Left ventricle myocardium superior (tissue), 1 donor: ENCODE measurements around the gene TMEM69. TPM values are rescaled to one million over a fixed set of nuclear protein-coding genes. Genes with fewer than 3 reads are reported as not detected.
"Not testable (repeated sequence)": the region's sequence is repeated elsewhere in the genome, so short reads cannot be mapped to it uniquely, and the experiment has no call there.

Experiments
- ATAC-seq: fragments of 200-7000 bp; cut with Tn5 transposase; one replicate; pipeline ENCODE4 v1.9.1; 2020; ENCODE audit warnings: mild to moderate bottlenecking, moderate library complexity
- DNase-seq: peaks from one replicate; pipeline ENCODE4 v3.0.0-alpha.2; 2020
- intact Hi-C: fragments of 100-400 bp; cut with micrococcal nuclease; formaldehyde crosslinking; loops from one replicate; pipeline ENCODE4 v1.11.0; 2022
- total RNA-seq: library from RNA; stranded (reverse); fragmentation: NEBNext Ultra II Directional; extraction: Animal tissue kit (Norgen Biotek cat#: 25700); gene quantifications from one replicate; pipeline ENCODE4 v1.2.1, GENCODE V29; 2021
- donor health status: DM: no; HTN: yes; CAD: no; lungs with severe emphysema.

The TMEM69 gene
- total RNA-seq, 1 donor from 2014 or later = 21.7 TPM

GRCh38 chr1:45674478-45674877 lies 13.5 kb upstream of the TMEM69 start:
- peak; percentile 34 for DNase-seq
- intact Hi-C loops = no loop called here
- peak; percentile 80 for ATAC-seq

DNA sequence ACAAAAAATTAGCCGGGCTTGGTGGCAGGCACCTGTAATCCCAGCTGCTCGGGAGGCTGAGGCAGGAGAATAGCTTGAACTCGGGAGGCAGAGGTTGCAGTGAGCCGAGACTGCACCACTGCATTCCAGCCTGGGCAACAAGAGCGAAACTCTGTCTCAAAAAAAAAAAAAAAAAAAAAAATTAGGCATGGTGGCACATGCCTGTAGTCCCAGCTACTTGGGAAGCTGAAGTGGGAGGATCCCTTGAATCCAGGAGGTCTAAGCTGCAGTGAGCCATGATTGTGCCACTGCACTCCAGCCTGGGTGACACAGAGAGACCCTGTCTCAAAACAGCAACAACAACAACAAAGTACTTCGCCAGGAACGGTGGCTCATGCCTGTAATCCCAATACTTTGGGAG lies 11.4 kb upstream of the TMEM69 start:
- ATAC-seq, intact Hi-C loops, DNase-seq: not testable (repeated sequence)

DNA sequence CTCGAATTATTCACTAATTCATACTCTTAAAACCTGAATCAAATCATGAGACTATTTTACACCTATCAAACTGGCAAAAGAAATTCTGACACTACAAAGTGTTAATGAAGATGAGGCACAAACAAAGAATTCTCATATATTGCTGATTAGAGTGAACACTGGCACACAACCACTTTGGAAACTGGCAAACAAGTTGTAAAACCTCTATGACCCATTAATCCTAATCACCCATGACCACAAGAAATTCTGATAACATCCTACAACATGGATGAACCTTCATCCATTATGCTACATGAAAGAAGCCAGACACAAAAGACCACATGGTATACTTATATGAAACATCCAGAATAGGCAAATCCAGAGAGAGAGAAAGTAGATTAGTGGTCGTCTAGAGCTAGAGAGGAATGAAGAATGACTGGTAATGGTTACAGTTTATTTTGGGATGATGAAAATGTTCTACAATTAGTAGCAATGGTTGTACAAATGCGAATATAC lies 10.2 kb upstream of the TMEM69 start:
- intact Hi-C loops = no loop called here
- no peak for ATAC-seq

DNA sequence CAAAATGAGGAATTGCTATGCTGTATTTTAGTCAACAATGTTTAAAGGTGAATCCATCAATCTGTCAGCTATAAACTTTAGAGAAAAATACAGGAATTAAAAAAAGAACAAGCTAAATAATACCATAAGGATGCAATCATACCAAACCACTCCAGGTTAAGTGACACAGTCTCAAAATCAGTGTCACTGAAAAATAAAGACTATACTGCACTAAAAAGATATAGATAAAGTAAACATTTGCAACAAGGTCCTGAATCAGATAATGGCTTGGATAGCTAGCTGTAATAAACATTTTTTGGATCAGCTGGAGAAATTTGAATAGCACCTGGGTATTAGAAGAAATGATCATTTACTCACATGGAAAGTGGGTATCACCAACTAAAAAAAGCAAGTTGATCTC lies 9.5 kb upstream of the TMEM69 start:
- ATAC-seq (no peak), DNase-seq (no peak)
- intact Hi-C loops = no loop called here

More for the DNA sequence above, 10.2 kb upstream of the TMEM69 start:
- no peak for DNase-seq

DNA sequence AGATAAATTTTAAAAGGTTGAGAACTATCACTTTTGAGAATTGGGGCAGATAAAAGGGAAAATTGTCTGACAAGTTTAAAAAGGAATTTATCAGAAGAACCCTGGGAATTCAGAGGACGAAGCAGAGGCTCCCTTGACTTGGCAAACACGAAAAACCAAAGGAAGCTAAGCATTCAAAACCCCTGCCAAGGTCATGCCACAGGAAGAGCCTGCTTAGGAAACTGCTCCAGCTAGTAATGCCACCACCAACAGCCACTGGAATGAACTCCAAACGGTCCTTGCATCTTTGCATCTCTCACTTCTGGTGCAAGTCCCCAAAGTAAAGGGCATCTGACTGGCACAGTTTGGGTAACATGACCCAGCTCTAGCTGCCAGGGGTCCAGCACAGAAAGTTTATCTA lies 8.9 kb upstream of the TMEM69 start:
- peak; percentile 48 for ATAC-seq
- intact Hi-C loops = no loop called here
- no peak for DNase-seq

DNA sequence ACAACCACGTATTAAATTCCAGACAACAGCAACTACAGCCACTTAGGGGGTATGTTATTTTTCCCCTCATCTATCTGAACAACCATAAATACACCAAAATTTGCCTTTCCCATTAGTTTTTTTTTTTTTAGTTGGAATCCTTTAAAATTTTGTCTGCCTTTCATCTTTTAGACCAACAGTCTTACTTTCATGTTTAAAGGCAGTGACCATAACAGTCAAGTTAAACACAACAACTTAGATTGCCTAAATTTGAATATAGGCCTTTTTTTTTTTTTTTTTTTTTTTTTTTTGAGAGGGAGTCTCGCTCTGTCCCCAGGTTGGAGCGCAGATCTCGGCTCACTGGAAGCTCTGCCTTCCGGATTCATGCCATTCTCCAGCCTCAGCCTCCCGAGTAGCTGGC lies 5.0 kb upstream of the TMEM69 start:
- ATAC-seq = no peak
- intact Hi-C loops = no loop called here
- DNase-seq = no peak

DNA sequence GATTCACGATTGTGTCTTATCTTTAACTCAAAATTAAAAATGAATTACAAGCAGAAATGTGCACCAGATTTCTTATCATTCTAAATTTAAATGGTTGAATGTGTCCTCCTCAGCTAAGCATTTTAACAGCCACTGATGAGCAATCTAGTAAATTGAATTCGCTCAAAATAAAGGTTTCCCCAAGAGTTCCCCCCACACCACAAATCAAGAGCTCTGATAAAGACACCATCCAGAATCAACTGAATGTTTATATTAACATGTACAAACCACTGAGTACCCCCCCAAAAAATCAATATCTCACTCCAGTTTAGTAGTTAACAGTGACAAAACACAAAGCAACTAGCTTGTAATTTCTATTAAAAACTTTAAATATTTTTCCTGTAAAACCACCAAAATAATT lies 3.6 kb upstream of the TMEM69 start:
- no peak for ATAC-seq
- intact Hi-C loops = no loop called here

DNA sequence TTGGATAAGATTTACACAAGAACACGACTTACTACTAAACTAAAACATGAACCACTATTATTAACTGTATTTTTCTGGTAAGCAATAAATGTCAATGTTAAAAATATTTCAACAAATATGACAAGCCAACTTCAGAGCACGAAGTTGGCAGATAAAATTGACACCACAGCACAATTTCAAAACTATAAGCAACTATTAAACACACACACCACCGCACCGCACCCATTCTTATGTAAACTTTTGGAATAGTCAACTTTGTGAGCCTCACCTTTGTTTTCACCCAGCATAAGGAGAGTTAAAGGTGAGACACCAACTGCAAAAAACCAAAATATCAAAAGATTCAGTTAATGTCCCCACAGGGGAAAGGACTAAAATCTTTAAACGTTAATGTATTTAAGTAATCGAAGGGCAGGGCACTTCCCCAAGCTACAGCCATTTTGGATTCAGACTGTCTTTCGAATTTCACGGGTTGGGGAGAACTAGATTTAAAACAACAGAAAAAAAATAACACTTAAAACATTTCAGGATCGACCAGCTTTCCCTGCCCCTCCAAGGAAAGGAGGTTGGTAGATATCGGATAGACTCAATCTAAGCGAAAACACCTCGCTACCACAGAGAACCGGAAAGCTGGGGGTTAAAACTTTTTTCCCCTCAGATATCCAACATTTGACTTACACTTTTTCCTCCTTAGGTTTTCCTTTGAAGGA lies 2.5 kb upstream of the TMEM69 start:
- no peak for ATAC-seq
- intact Hi-C loops = no loop called here
- DNase-seq = no peak

More for the DNA sequence above, 3.6 kb upstream of the TMEM69 start:
- no peak for DNase-seq

DNA sequence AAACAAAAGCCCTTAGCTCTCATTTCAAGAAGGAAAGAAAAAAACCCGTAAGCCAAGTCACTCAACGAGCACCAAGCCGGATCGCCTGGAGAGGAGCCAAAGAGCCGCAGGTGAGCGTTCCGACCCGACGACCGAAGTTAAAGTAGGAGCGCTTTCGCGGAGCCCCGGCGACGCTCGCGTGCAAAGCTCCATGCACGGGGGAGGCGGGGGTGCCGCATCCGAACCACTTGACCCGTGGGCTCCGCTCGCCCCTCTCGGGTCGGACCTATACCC lies 2.0 kb upstream of the TMEM69 start:
- ATAC-seq (peak; percentile 1), DNase-seq (peak; percentile 75)
- intact Hi-C loops = no loop called here

DNA sequence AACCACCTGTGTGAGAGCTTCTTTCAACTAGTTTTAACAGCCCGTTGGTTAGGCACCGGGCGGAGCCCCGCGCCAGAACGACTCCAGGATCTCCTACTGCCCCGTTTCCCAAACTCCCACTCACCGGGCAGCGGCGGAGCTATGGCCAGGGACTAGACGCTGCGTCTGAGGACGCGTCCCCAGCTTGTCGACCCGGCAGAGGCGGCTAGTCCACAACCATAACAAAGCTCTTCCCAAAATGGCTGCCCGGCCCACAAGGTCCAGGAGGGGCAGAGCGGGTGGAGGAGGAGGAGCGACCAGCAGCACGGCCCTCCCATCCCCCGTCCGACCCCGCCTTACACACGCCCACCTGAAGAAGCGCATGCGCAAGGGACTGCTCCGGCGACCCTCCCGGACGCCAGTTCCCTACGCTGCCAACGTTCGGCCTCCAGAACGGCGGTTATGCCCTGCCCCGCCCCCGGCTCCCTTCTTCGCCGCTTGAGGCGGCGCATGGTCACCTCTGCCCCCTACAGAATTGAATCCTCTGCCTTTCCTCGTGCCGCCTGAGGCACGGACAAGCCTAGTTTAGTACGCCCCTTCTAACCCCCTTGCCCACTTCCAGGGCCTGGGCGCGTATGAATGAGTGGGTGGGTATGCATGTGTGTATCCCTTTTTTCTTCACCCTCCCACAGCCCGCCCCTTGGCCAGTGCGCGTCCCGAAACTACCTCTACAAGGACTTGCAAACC lies 1.5 kb upstream of the TMEM69 start, which contains the start of gene GPBP1L1:
TSS of gene GPBP1L1 (minus strand) at position 246 of the 726 bp plus-strand sequence. CDS start 27,446 bp downstream, outside the sequence.
- ATAC-seq = peak; percentile 90
- intact Hi-C loops = no loop called here
- DNase-seq = peak; percentile 98

GRCh38 chr1:45687014-45687753 lies 797 bp upstream of the TMEM69 start:
- DNase-seq (peak; percentile 99), ATAC-seq (peak; percentile 94)
- intact Hi-C loops = no loop called here

- DNase-seq, intact Hi-C loops, ATAC-seq: not testable (repeated sequence)
Measured at GRCh38 chr1:45693811-45694210, 5.8 kb downstream of the TMEM69 start.

- DNase-seq = no peak
- intact Hi-C loops = no loop called here
- no peak for ATAC-seq
Measured at GRCh38 chr1:45694823-45695222, 6.8 kb downstream of the TMEM69 start.

GRCh38 chr1:45704637-45705036 lies 16.7 kb downstream of the TMEM69 start:
- intact Hi-C loops = no loop called here
- ATAC-seq (no peak), DNase-seq (no peak)

DNA sequence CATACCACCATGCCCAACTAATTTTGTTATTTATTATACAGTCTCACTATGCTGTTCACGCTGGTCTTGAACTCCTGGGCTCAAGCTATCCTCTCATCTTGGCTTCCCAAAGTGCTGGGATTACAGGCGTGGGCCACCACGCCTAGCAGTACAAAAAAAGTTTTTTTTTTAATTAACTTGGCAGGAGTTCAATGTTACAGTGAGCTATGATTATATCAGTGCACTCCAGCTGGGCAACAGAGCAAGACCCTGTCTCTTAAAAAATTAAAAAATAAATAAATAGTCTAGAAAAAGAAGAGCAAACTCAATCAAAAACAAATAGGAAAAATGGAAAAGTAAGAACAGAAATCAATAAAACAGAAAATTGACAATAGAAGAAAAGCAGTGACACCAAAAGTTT lies 25.7 kb downstream of the TMEM69 start:
- no peak for DNase-seq
- ATAC-seq = no peak
- intact Hi-C loops = no loop called here

DNA sequence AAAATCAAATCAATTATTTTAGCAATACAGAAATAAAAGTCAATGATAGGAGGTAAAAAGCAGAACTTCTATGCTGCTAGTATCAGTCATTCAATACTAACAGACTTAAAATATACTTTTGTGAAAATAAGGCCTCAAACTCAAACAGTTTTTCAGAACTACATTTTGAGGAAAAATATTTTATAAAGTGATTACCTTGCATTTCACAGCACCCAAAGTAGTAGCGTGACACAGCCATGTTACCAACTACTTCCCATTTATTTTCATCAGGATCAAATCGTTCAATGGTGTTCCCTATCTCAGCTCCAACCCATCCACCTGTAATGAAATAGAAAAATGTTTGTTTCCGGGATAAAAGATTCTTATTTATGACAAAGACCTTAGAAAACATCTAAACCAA lies 28.7 kb downstream of the TMEM69 start:
- intact Hi-C loops = no loop called here
- DNase-seq (no peak), ATAC-seq (no peak)

- not testable (repeated sequence) for DNase-seq
Measured at GRCh38 chr1:45717386-45717785, 29.4 kb downstream of the TMEM69 start.

DNA sequence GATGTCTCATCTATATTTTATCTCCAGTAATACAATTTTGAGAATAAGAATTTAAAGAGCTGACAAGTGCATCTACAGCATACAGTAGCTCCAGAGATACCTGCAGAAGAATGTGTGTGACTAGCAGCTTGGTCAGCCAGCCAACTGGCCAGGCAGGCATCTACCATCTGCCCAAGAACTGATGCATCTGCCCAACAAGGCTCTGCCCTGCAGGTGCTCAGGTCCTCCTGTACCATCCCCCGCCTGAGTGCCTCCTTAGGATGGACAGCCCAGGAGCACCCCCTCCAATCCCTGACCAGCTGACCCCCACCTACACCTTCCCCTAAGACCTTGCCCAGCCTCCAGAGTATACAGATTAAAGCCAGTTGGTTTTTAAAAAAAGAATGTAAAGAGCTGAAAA lies 30.3 kb downstream of the TMEM69 start:
- ATAC-seq = no peak
- intact Hi-C loops = no loop called here
- no peak for DNase-seq

More at GRCh38 chr1:45717386-45717785, 29.4 kb downstream of the TMEM69 start:
- intact Hi-C loops, ATAC-seq: not testable (repeated sequence)

DNA sequence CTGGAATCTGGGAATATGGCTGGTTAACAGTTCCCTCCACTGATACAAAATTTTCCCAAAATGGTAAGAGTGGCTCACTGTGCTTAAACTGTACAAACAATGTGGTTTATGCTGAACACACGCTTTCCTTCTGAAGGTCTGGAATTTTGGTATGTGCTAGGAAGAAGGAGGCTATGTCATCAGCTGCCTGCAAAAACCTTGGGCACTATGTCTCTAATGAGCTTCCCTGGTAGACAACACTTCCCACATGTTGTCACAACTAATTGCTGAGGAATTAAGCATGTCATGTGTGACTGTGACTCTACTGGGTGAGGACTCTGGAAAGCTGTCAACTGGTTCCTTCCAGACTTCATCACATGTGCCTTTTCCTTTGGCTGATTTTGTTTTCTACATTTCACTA lies 33.2 kb downstream of the TMEM69 start:
- intact Hi-C loops = no loop called here
- DNase-seq = no peak
- ATAC-seq = no peak

DNA sequence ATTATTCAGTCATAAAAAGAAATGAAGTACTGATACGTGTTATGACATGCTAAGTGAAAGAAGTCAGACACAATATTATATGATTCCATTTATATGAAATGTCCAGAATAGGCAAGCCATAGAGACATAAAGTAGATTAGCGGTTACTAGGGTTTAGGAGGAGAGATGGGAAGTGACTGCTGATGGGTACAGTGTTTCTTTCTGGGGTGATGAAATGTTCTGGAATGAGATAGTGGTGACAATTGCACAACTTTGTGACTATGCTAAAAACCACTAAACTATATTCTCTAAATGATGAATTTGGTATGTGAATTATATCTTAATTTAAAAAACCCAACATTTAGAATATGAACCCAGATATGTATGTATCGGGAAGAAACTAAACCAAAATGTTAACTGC lies 34.8 kb downstream of the TMEM69 start:
- DNase-seq = no peak
- intact Hi-C loops = no loop called here
- ATAC-seq = peak; percentile 80
